Lung (tissue), 12 donors: Measurements from ENCODE around the gene PLXNA2. TPM values are rescaled to one million over a fixed set of nuclear protein-coding genes. Genes with fewer than 3 reads are reported as not detected.

Experiments
- ATAC-seq: fragments of 200-7000 bp; cut with Tn5 transposase; one replicate; pipeline ENCODE4 v1.9.1; 2020; ENCODE audit warnings: moderate number of reproducible peaks; ENCODE audit not compliant: insufficient read depth, low FRiP score
- DNase-seq, 3 donors: peaks; one replicate each; pipeline ENCODE4 v3.0.0-alpha.2; 2013 to 2017
- H3K27ac ChIP-seq, 2 donors: one replicate each; pipeline ENCODE4 v1.5.1; 2013; ENCODE audit warnings: mild to moderate bottlenecking in 2 of 2, moderate library complexity in 2 of 2, control low read depth in 1 of 2, inconsistent platforms in 1 of 2, low read depth in 1 of 2, low read length in 1 of 2
- H3K27me3 ChIP-seq, 3 donors: one replicate each; pipeline ENCODE4 v1.5.1; 2013; ENCODE audit warnings: low read length in 2 of 3; ENCODE audit not compliant: control insufficient read depth in 3 of 3, insufficient read depth in 3 of 3
- H3K36me3 ChIP-seq, 4 donors: one replicate each; pipeline ENCODE4 v1.5.1; 2013; ENCODE audit warnings: low read length in 4 of 4, mild to moderate bottlenecking in 1 of 4, moderate library complexity in 1 of 4; ENCODE audit not compliant: control insufficient read depth in 4 of 4, insufficient read depth in 4 of 4
- H3K4me1 ChIP-seq, 5 donors: one replicate each; pipeline ENCODE4 v1.5.1; 2013; ENCODE audit warnings: low read length in 5 of 5, mild to moderate bottlenecking in 2 of 5, moderate library complexity in 1 of 5; ENCODE audit not compliant: control insufficient read depth in 5 of 5, insufficient read depth in 5 of 5
- H3K4me3 ChIP-seq: one replicate; pipeline ENCODE4 v1.5.1; 2013; ENCODE audit warnings: mild to moderate bottlenecking, control low read depth, moderate library complexity
- H3K9ac ChIP-seq, 2 donors: one replicate each; pipeline ENCODE4 v1.5.1; 2013; ENCODE audit warnings: low read length in 2 of 2, control low read depth in 1 of 2; ENCODE audit not compliant: insufficient read depth in 1 of 2
- H3K9me3 ChIP-seq, 4 donors: one replicate each; pipeline ENCODE4 v1.5.1; 2013; ENCODE audit warnings: low read length in 3 of 4, mild to moderate bottlenecking in 1 of 4, moderate library complexity in 1 of 4; ENCODE audit not compliant: control insufficient read depth in 4 of 4, insufficient read depth in 3 of 4
- WGBS, 2 donors: extraction: QIAGEN DNeasy Blood & Tissue Kit; methylation state at CpG; one replicate each; pipeline ENCODE4 v1.1.7; 2013; 5-methylcytosine and 5-hydroxymethylcytosine counted together
- polyA plus RNA-seq, 2 donors: library from polyadenylated mRNA; stranded (reverse); fragments of 200-250 nt; gene quantifications; one replicate each; pipeline ENCODE4 v1.2.1, GENCODE V29; 2013
- total RNA-seq, 2 donors: library from RNA; depleted of rRNA in 1 of 2; stranded (reverse); fragments of >200 nt in 1 of 2; gene quantifications; one replicate each; pipeline ENCODE4 v1.2.1, GENCODE V29; 2014 to 2021
- TF ChIP-seq, protein P1 (sequence below): IDR thresholded peaks from 2 replicates; pipeline ENCODE4 v1.5.1; 2012; ENCODE audit warnings: mild to moderate bottlenecking; ENCODE audit errors: control extremely low read depth, extremely low read depth
- donor health status: control.
- donor health status: control.
- donor health status: Bipolar disorder and iron deficiency.
- donor health status: healthy.
- donor health status: DM: yes; HTN: yes; CAD: no.

The PLXNA2 gene
- total and polyA plus RNA-seq, 4 donors: 13.2 to 118 (median 32.6) TPM

DNA sequence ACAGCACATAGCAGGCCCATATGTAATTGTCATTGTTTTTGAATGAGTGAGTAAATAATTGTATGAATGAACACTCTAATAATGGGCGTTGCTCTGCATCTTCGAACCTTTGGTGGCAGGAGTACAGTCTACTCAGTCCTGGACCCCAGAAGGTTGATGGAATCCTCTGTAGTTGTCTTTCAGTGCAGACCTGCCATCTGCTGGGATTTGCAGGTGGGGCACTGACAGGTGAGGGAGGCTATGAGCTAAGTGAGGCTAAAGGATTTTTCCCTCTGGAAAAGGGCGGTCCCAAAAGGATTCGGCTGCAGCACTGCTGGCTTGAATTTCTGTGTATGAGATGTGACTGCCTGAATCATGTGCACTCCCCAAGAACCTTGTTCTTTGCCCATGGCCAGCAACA is 53.4 kb downstream of the PLXNA2 start:
- no peak for ATAC-seq
- peaks cover 0 to 15% (median 0%) of the 10 kb centered on the region in 4 donors for H3K36me3 ChIP-seq
- TF ChIP-seq, protein P1, sequence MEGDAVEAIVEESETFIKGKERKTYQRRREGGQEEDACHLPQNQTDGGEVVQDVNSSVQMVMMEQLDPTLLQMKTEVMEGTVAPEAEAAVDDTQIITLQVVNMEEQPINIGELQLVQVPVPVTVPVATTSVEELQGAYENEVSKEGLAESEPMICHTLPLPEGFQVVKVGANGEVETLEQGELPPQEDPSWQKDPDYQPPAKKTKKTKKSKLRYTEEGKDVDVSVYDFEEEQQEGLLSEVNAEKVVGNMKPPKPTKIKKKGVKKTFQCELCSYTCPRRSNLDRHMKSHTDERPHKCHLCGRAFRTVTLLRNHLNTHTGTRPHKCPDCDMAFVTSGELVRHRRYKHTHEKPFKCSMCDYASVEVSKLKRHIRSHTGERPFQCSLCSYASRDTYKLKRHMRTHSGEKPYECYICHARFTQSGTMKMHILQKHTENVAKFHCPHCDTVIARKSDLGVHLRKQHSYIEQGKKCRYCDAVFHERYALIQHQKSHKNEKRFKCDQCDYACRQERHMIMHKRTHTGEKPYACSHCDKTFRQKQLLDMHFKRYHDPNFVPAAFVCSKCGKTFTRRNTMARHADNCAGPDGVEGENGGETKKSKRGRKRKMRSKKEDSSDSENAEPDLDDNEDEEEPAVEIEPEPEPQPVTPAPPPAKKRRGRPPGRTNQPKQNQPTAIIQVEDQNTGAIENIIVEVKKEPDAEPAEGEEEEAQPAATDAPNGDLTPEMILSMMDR: no peak
- H3K4me1 ChIP-seq: peaks cover 0 to 31% (median 7%) of the 10 kb centered on the region in 5 donors
- WGBS, 2 donors: 87 to 90% methylated on average over 4 of the region's 4 CpGs
- no peaks in the 10 kb centered on the region for H3K9me3 ChIP-seq
- H3K9ac ChIP-seq: no peak overlapping the region
- no peak overlapping the region for H3K27ac ChIP-seq
- DNase-seq: no peak
- no peak overlapping the region for H3K4me3 ChIP-seq
- no peaks in the 10 kb centered on the region for H3K27me3 ChIP-seq

DNA sequence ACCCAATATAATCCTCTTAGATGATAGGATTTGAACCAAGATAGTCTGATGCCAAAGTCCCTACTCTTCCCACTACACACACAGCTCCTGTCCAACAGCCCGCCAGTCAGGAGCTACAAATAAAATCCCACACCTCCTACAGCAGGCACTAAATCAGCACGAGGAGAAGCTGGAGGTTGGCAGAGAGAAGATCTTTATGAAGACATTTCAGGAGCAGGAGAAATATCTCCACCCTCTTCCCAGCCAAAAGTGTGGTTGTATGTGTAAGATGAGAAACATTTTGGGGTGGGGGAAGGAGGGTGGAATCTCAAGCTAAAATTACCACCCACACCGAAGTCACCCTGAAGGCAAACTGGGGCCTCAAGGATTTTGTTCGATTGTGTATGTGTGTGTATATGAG is 54.5 kb downstream of the PLXNA2 start:
- DNase-seq (no peak), ATAC-seq (no peak)
- peaks cover 0 to 14% (median 0%) of the 10 kb centered on the region in 4 donors for H3K36me3 ChIP-seq
- H3K9me3 ChIP-seq: no peaks in the 10 kb centered on the region
- H3K27me3 ChIP-seq: no peaks in the 10 kb centered on the region
- H3K4me1 ChIP-seq: peaks cover 1 to 38% (median 12%) of the 10 kb centered on the region in 5 donors
- no peak overlapping the region for H3K27ac ChIP-seq
- no peak overlapping the region for H3K9ac ChIP-seq
- H3K4me3 ChIP-seq: no peak overlapping the region
- TF ChIP-seq, protein P1: no peak
- 84 to 92% methylated on average over 4 of the region's 4 CpGs for WGBS, 2 donors

DNA sequence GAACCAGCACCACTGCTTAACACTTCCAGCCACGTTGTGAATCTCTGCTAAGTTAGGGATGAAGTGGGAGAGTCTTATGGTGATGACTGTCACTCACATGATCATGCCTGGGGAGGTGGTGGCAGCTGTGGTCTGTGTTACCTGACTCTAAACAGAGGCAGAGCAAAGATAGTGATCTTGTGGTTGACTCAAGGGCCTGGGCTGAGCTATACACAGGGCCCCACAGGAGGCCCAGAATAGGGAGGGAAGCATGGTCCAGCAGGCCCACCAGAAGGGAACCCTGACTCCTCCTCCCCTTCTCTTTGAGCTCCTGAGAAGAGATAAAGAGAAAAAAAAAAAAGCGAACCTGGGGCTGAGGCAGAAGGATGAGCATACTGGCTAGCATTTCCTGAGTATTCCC is 55.0 kb downstream of the PLXNA2 start:
- H3K27me3 ChIP-seq: no peaks in the 10 kb centered on the region
- no peak for DNase-seq
- H3K9me3 ChIP-seq: no peaks in the 10 kb centered on the region
- peaks cover 0 to 13% (median 0%) of the 10 kb centered on the region in 4 donors for H3K36me3 ChIP-seq
- 37 to 53% methylated on average over 2 of the region's 2 CpGs for WGBS, 2 donors
- no peak overlapping the region for H3K9ac ChIP-seq
- TF ChIP-seq, protein P1: no peak
- peaks cover 6 to 43% (median 17%) of the 10 kb centered on the region in 5 donors for H3K4me1 ChIP-seq
- no peak overlapping the region for H3K4me3 ChIP-seq
- no peak for ATAC-seq
- no peak overlapping the region for H3K27ac ChIP-seq

DNA sequence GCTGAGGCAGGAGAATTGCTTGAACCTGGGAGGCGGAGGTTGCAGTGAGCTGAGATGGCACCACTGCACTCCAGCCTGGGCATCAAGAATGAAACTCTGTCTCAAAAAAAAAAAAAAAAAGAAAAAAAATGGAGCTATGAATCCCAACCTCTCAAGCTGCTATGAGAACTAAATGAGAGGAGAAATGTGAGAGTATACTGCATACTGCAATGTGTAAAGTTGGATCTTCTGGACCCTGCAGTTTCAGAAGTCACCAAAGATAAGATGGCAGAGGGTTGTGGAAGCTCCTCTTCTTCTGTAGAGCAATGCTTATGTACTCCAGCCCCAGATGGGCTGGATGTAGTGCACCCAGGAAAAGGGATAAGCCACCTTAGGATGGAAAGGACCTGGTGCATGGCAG is 55.6 kb downstream of the PLXNA2 start:
- H3K27me3 ChIP-seq: no peaks in the 10 kb centered on the region
- H3K27ac ChIP-seq: no peak overlapping the region
- no peak overlapping the region for H3K9ac ChIP-seq
- DNase-seq (no peak), ATAC-seq (no peak)
- TF ChIP-seq, protein P1: no peak
- 95 to 98% methylated on average over 1 of the region's 1 CpG for WGBS, 2 donors
- no peak overlapping the region for H3K4me3 ChIP-seq
- peaks cover 0 to 13% (median 0%) of the 10 kb centered on the region in 4 donors for H3K36me3 ChIP-seq
- H3K9me3 ChIP-seq: no peaks in the 10 kb centered on the region
- peaks cover 7 to 48% (median 20%) of the 10 kb centered on the region in 5 donors for H3K4me1 ChIP-seq
